GM23338 (cell line): ENCODE data around the gene PLA1A. TPM values are rescaled to one million over a fixed set of nuclear protein-coding genes. Genes with fewer than 3 reads are reported as not detected.

Experiments
- ATAC-seq: fragments of 200-7000 bp; cut with Tn5 transposase; 3 replicates; pipeline ENCODE4 v1.9.1; 2020
- DNase-seq: peaks from one replicate; pipeline ENCODE4 v3.0.0-alpha.2; 2015; ENCODE audit warnings: low spot score
- H2AFZ ChIP-seq: fragments of 200-600 bp; sonication (generic); 2 replicates; pipeline ENCODE4 v1.8.0; 2016; ENCODE audit warnings: antibody characterized with exemption, mild to moderate bottlenecking, moderate library complexity
- H3F3A ChIP-seq: fragments of 200-600 bp; sonication (generic); replicated peaks from 2 replicates; pipeline ENCODE4 v1.8.0; 2017; ENCODE audit warnings: antibody characterized with exemption, mixed run types, low read depth
- H3K27ac ChIP-seq: fragments of 200-600 bp; sonication (generic); 2 replicates; pipeline ENCODE4 v1.6.1; 2016; ENCODE audit warnings: low read depth
- H3K27me3 ChIP-seq: fragments of 200-600 bp; sonication (generic); 2 replicates; pipeline ENCODE4 v1.8.0; 2016; ENCODE audit warnings: mild to moderate bottlenecking, mixed run types, moderate library complexity; ENCODE audit not compliant: insufficient read depth
- H3K36me3 ChIP-seq: fragments of 200-600 bp; sonication (generic); 2 replicates; pipeline ENCODE4 v1.8.0; 2016; ENCODE audit warnings: mild to moderate bottlenecking; ENCODE audit not compliant: insufficient read depth
- H3K4me1 ChIP-seq: fragments of 200-600 bp; sonication (generic); 2 replicates; pipeline ENCODE4 v1.8.0; 2016; ENCODE audit warnings: mild to moderate bottlenecking, moderate library complexity; ENCODE audit not compliant: insufficient read depth
- H3K4me2 ChIP-seq: fragments of 200-600 bp; sonication (generic); 2 replicates; pipeline ENCODE4 v1.7.1; 2017; ENCODE audit warnings: mixed run types
- H3K4me3 ChIP-seq: fragments of 200-600 bp; sonication (generic); 2 replicates; pipeline ENCODE4 v1.6.1; 2016; ENCODE audit warnings: mixed run types
- H3K79me2 ChIP-seq: fragments of 200-600 bp; sonication (generic); replicated peaks from 2 replicates; pipeline ENCODE4 v1.8.0; 2017; ENCODE audit warnings: mild to moderate bottlenecking; ENCODE audit not compliant: insufficient read depth
- H3K9me2 ChIP-seq: fragments of 200-600 bp; sonication (generic); 2 replicates; pipeline ENCODE4 v1.8.0; 2017; ENCODE audit not compliant: insufficient read depth
- H4K20me1 ChIP-seq: fragments of 200-600 bp; sonication (generic); replicated peaks from 2 replicates; pipeline ENCODE4 v1.8.0; 2017; ENCODE audit warnings: mild to moderate bottlenecking; ENCODE audit not compliant: insufficient read depth
- H3K27ac Mint-ChIP-seq: 2 replicates; pipeline ENCODE4 v1.8.0; 2020; ENCODE audit warnings: inconsistent platforms, mild to moderate bottlenecking, moderate library complexity, mixed read lengths
- H3K27me3 Mint-ChIP-seq: 3 replicates; pipeline ENCODE4 v1.8.0; 2022; ENCODE audit warnings: low read depth, mild to moderate bottlenecking, moderate library complexity, mixed read lengths, inconsistent platforms; ENCODE audit not compliant: insufficient read depth, poor library complexity
- H3K36me3 Mint-ChIP-seq: 3 replicates; pipeline ENCODE4 v1.8.0; 2021; ENCODE audit warnings: low read depth, mild to moderate bottlenecking, inconsistent platforms, moderate library complexity, mixed read lengths
- H3K4me1 Mint-ChIP-seq: 3 replicates; pipeline ENCODE4 v1.8.0; 2020; ENCODE audit warnings: mild to moderate bottlenecking, inconsistent platforms, mixed read lengths
- H3K4me3 Mint-ChIP-seq: 3 replicates; pipeline ENCODE4 v1.8.0; 2021; ENCODE audit warnings: moderate library complexity, mild to moderate bottlenecking, inconsistent platforms, mixed read lengths
- H3K9me3 Mint-ChIP-seq: 3 replicates; pipeline ENCODE4 v1.8.0; 2020; ENCODE audit warnings: moderate library complexity, mild to moderate bottlenecking, inconsistent platforms, mixed read lengths
- CREB1 ChIP-seq: fragments of 250-450 bp; sonication (Bioruptor Pico); IDR thresholded peaks from 2 replicates; pipeline ENCODE4 v1.5.0; 2020; ENCODE audit warnings: low read depth, mild to moderate bottlenecking, moderate library complexity
- EZH2phosphoT487 ChIP-seq: fragments of 200-600 bp; sonication (generic); IDR thresholded peaks from one replicate; pipeline ENCODE4 v1.8.1; 2018; ENCODE audit warnings: antibody characterized with exemption; ENCODE audit not compliant: unreplicated experiment
- JUNB ChIP-seq: IDR thresholded peaks from one replicate; pipeline ENCODE4 v1.6.1; 2016; ENCODE audit warnings: antibody characterized with exemption; ENCODE audit not compliant: unreplicated experiment
- POLR2AphosphoS5 ChIP-seq: IDR thresholded peaks from 2 replicates; pipeline ENCODE4 v1.6.1; 2016; ENCODE audit warnings: antibody characterized with exemption, low read depth
- STAT1 ChIP-seq: IDR thresholded peaks from one replicate; pipeline ENCODE4 v1.6.1; 2016; ENCODE audit warnings: antibody characterized with exemption; ENCODE audit not compliant: unreplicated experiment
- ZNF331 ChIP-seq: fragments of 250-450 bp; sonication (Bioruptor Pico); IDR thresholded peaks from 2 replicates; pipeline ENCODE4 v1.5.0; 2020; ENCODE audit warnings: low read depth, mild to moderate bottlenecking, moderate library complexity
- polyA plus RNA-seq: library from polyadenylated mRNA; unstranded; fragments of >200 nt; fragmentation: Nextera tagmentation; extraction: Ambion mirVana; gene quantifications from 2 replicates; pipeline ENCODE4 v1.2.1, GENCODE V29; 2016
- total RNA-seq: library from RNA; depleted of rRNA; stranded (reverse); fragments of >200 nt; shearing (Covaris generic); gene quantifications from 2 replicates; pipeline ENCODE4 v1.2.3, GENCODE V29; 2014
- TF ChIP-seq, protein P1 (sequence below): IDR thresholded peaks from 2 replicates; pipeline ENCODE4 v1.6.1; 2016; ENCODE audit warnings: antibody characterized with exemption
- TF ChIP-seq, protein P2 (sequence below), 2 experiments: fragments of 200-600 bp in 1 of 2; sonication (generic) in 1 of 2; conservative IDR thresholded peaks; 2 replicates each; pipeline versions ENCODE4 v1.5.1 to v1.6.1; 2016 to 2017; ENCODE audit warnings: antibody characterized with exemption in 2 of 2, low read depth in 2 of 2, mild to moderate bottlenecking in 2 of 2, moderate library complexity in 1 of 2
- TF ChIP-seq, protein P3 (sequence below): fragments of 250-450 bp; sonication (Bioruptor Pico); IDR thresholded peaks from 2 replicates; pipeline ENCODE4 v1.5.0; 2020; ENCODE audit warnings: mild to moderate bottlenecking, moderate library complexity

The PLA1A gene
- total and polyA plus RNA-seq, 2 experiments from 2014 or later = not detected

GRCh38 chr3:119649761-119650160, 52.1 kb downstream of the PLA1A start:
- Histone ChIP-seq H3K4me1 (peaks cover 21% of the 10 kb centered on the region), H3K4me3 (no peak overlapping the region), H3K9me2 (peaks cover 6% of the 10 kb centered on the region; the same call in 1 of the 2 replicates), H3K36me3 (no peaks in the 10 kb centered on the region), H3K27me3 (no peaks in the 10 kb centered on the region), H3K79me2 (no peaks in the 10 kb centered on the region), H3K4me2 (no peak overlapping the region), H3K27ac (no peak overlapping the region), H4K20me1 (no peaks in the 10 kb centered on the region), H2AFZ (no peak overlapping the region), H3F3A (no peaks in the 10 kb centered on the region)
- Mint-ChIP-seq H3K27ac (no peak overlapping the region), H3K9me3 (no peaks in the 10 kb centered on the region), H3K4me1 (peaks cover 24% of the 10 kb centered on the region), H3K36me3 (no peaks in the 10 kb centered on the region), H3K4me3 (no peak overlapping the region), H3K27me3 (peaks cover 3% of the 10 kb centered on the region)
- ATAC-seq (no peak), DNase-seq (no peak)
- TF ChIP-seq, protein P1, sequence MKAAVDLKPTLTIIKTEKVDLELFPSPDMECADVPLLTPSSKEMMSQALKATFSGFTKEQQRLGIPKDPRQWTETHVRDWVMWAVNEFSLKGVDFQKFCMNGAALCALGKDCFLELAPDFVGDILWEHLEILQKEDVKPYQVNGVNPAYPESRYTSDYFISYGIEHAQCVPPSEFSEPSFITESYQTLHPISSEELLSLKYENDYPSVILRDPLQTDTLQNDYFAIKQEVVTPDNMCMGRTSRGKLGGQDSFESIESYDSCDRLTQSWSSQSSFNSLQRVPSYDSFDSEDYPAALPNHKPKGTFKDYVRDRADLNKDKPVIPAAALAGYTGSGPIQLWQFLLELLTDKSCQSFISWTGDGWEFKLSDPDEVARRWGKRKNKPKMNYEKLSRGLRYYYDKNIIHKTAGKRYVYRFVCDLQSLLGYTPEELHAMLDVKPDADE = no peak
- TF ChIP-seq STAT1 = no peak
- no peak for TF ChIP-seq CREB1 (CRISPR knock-in tag)
- no peak for TF ChIP-seq POLR2AphosphoS5
- TF ChIP-seq, protein P2, sequence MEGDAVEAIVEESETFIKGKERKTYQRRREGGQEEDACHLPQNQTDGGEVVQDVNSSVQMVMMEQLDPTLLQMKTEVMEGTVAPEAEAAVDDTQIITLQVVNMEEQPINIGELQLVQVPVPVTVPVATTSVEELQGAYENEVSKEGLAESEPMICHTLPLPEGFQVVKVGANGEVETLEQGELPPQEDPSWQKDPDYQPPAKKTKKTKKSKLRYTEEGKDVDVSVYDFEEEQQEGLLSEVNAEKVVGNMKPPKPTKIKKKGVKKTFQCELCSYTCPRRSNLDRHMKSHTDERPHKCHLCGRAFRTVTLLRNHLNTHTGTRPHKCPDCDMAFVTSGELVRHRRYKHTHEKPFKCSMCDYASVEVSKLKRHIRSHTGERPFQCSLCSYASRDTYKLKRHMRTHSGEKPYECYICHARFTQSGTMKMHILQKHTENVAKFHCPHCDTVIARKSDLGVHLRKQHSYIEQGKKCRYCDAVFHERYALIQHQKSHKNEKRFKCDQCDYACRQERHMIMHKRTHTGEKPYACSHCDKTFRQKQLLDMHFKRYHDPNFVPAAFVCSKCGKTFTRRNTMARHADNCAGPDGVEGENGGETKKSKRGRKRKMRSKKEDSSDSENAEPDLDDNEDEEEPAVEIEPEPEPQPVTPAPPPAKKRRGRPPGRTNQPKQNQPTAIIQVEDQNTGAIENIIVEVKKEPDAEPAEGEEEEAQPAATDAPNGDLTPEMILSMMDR (conservative IDR thresholded peaks at IDR 0.05; ENCODE audit: low read depth in 2 of 2) = no peak
- TF ChIP-seq JUNB = no peak

GRCh38 chr3:119652306-119653033, 54.8 kb downstream of the PLA1A start:
- Histone ChIP-seq H2AFZ (no peak overlapping the region), H3K4me2 (no peak overlapping the region), H3F3A (no peaks in the 10 kb centered on the region), H3K4me3 (no peak overlapping the region), H3K79me2 (no peaks in the 10 kb centered on the region), H3K27ac (no peak overlapping the region), H3K27me3 (no peaks in the 10 kb centered on the region), H3K9me2 (no peaks in the 10 kb centered on the region), H4K20me1 (no peaks in the 10 kb centered on the region), H3K4me1 (peaks cover 16% of the 10 kb centered on the region), H3K36me3 (no peaks in the 10 kb centered on the region)
- Mint-ChIP-seq H3K36me3 (no peaks in the 10 kb centered on the region), H3K9me3 (no peaks in the 10 kb centered on the region), H3K27me3 (peaks cover 3% of the 10 kb centered on the region), H3K27ac (no peak overlapping the region), H3K4me1 (peaks cover 13% of the 10 kb centered on the region; the same call in 2 of the 3 replicates), H3K4me3 (no peak overlapping the region)
- ATAC-seq = no peak
- DNase-seq = no peak
- TF ChIP-seq POLR2AphosphoS5 (no peak), ZNF331 (CRISPR knock-in tag) (no peak), EZH2phosphoT487 (no peak), STAT1 (no peak)
- TF ChIP-seq, protein P3, sequence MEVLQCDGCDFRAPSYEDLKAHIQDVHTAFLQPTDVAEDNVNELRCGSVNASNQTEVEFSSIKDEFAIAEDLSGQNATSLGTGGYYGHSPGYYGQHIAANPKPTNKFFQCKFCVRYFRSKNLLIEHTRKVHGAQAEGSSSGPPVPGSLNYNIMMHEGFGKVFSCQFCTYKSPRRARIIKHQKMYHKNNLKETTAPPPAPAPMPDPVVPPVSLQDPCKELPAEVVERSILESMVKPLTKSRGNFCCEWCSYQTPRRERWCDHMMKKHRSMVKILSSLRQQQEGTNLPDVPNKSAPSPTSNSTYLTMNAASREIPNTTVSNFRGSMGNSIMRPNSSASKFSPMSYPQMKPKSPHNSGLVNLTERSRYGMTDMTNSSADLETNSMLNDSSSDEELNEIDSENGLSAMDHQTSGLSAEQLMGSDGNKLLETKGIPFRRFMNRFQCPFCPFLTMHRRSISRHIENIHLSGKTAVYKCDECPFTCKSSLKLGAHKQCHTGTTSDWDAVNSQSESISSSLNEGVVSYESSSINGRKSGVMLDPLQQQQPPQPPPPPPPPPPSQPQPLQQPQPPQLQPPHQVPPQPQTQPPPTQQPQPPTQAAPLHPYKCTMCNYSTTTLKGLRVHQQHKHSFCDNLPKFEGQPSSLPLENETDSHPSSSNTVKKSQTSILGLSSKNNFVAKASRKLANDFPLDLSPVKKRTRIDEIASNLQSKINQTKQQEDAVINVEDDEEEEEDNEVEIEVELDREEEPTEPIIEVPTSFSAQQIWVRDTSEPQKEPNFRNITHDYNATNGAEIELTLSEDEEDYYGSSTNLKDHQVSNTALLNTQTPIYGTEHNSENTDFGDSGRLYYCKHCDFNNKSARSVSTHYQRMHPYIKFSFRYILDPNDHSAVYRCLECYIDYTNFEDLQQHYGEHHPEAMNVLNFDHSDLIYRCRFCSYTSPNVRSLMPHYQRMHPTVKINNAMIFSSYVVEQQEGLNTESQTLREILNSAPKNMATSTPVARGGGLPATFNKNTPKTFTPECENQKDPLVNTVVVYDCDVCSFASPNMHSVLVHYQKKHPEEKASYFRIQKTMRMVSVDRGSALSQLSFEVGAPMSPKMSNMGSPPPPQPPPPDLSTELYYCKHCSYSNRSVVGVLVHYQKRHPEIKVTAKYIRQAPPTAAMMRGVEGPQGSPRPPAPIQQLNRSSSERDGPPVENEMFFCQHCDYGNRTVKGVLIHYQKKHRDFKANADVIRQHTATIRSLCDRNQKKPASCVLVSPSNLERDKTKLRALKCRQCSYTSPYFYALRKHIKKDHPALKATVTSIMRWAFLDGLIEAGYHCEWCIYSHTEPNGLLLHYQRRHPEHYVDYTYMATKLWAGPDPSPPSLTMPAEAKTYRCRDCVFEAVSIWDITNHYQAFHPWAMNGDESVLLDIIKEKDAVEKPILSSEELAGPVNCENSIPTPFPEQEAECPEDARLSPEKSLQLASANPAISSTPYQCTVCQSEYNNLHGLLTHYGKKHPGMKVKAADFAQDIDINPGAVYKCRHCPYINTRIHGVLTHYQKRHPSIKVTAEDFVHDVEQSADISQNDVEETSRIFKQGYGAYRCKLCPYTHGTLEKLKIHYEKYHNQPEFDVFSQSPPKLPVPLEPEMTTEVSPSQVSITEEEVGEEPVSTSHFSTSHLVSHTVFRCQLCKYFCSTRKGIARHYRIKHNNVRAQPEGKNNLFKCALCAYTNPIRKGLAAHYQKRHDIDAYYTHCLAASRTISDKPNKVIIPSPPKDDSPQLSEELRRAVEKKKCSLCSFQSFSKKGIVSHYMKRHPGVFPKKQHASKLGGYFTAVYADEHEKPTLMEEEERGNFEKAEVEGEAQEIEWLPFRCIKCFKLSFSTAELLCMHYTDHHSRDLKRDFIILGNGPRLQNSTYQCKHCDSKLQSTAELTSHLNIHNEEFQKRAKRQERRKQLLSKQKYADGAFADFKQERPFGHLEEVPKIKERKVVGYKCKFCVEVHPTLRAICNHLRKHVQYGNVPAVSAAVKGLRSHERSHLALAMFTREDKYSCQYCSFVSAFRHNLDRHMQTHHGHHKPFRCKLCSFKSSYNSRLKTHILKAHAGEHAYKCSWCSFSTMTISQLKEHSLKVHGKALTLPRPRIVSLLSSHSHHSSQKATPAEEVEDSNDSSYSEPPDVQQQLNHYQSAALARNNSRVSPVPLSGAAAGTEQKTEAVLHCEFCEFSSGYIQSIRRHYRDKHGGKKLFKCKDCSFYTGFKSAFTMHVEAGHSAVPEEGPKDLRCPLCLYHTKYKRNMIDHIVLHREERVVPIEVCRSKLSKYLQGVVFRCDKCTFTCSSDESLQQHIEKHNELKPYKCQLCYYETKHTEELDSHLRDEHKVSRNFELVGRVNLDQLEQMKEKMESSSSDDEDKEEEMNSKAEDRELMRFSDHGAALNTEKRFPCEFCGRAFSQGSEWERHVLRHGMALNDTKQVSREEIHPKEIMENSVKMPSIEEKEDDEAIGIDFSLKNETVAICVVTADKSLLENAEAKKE (CRISPR knock-in tag) = no peak
- TF ChIP-seq, protein P2 (conservative IDR thresholded peaks at IDR 0.05; ENCODE audit: low read depth in 2 of 2) = no peak
